Measurements from ENCODE around the gene SLC2A2. TPM values are rescaled to one million over a fixed set of nuclear protein-coding genes. Genes with fewer than 3 reads are reported as not detected.

Gene SLC2A2
- not detected for total RNA-seq
- long read RNA-seq, result 0 reads

DNA sequence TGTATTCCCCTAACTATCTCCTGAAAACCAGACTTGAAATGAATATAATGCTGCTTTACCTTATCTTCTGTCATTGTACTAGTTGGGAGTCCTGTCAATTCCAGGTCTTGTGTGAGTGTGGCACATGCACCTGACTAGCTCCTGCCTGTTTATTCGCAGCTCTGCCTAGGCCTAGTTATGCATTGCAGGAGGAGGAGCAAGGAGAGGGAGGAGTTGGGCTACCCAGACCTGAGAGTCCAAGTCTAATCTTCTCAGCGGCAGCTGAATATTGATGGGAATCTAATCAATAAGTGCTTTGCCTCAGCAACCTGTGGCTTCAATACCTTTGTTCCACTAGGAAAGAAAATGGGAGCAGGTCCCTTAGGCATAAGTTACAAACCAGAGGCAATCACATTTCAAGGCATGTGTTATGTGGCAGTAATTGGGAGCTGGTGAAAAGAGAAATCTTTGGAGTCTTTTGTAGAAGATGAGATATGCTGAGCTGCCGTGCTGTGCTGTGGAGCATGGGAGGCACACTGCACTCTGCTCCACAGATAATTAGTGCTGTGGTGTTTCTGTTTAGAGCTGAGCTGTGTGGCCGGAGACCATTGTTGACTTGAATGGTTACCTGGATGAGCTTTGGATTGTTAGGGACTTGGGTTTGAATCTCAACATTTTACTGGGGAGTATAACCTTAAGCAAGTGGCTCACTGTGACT is at the start of gene SLC2A2:
Gene SLC2A2, minus strand, starts transcription at position 124 of the 697 bp plus-strand sequence. Its CDS starts 50 bp downstream, at position 74.
- intact Hi-C loops (cut with DNase I), result no loop called here
- ATAC-seq (no peak), DNase-seq (ENCODE audit: missing footprints) (no peak)

DNA sequence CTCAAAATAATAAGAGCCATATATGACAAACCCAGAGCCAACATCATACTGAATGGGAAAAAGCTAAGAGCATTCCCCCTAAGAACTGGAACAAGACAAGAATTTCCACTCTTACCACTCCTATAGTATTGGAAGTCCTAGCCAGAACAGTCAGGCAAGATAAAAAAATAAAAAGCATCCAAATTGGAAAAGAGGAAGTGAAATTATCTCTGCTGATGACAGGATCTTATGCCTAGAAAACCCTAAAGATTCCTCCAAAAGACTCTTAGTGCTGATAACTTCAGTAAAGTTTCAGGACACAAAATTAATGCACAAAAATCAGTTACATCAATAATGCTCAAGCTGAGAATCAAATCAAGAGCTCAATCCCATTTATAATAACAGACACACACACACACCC is 45.9 kb upstream of the SLC2A2 start:
- no peak for DNase-seq (ENCODE audit: missing footprints)
- intact Hi-C loops (cut with DNase I), result no loop called here
- no peak for ATAC-seq

DNA sequence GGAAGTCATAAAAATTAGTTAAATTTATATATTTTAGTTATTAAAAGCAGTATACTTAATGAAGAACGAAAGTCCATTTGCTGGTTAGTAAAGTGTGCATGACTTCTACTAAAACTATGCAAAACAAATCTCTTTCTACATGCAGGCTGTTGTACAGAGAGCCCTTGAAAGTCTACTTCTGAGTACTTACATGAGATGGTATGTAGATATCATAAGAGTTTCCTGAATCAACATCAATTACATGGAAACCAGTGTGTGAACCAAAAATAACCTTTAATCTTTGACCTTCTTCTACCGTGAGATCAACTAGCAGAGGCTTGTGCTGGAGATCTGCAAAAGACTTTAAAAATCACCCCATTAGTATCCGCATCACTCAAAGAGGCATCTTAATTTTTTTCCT is 42.1 kb upstream of the SLC2A2 start:
- DNase-seq (ENCODE audit: missing footprints), result no peak
- ATAC-seq, result no peak
- intact Hi-C loops (cut with DNase I), result no loop called here

DNA sequence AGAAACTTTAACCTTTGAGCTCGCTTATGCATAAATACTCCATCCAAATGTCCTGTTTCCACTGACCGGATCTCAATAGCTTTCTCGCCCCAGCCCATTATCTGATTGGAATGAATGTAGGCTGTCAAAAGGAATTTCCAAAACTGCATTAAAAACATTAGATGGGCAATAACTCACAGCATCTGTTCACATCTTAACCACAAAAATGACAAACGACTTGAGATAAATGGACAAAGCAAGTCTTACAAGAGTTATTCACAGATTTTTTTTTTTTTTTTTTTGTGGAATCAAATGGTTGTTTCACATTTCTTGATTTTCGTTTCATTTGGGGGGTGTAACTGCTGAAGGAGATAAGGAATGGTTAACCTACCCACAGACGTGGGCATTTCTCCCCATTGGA is 39.7 kb upstream of the SLC2A2 start:
- no peak for DNase-seq (ENCODE audit: missing footprints)
- intact Hi-C loops (cut with DNase I), result no loop called here
- ATAC-seq, result no peak

DNA sequence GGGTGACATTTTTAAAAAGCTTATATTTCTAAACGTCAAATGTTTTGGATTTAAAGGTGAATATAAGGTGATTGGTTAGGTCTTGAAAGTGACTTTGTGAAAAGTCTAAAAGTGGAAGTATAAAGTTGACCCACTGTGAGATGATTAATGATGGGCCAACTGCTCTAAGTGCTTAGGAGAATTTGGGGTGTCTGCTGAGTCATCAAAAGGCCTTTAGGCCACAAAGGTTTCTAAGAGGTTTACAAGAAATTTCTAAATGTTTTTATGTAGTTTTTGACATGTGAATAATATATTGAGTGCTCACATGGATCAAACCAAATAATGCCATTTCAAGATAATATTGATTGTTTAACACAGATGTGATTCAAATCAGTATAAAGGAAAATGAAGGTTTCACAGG is 39.2 kb upstream of the SLC2A2 start:
- intact Hi-C loops (cut with DNase I), result no loop called here
- no peak for DNase-seq (ENCODE audit: missing footprints)
- no peak for ATAC-seq

DNA sequence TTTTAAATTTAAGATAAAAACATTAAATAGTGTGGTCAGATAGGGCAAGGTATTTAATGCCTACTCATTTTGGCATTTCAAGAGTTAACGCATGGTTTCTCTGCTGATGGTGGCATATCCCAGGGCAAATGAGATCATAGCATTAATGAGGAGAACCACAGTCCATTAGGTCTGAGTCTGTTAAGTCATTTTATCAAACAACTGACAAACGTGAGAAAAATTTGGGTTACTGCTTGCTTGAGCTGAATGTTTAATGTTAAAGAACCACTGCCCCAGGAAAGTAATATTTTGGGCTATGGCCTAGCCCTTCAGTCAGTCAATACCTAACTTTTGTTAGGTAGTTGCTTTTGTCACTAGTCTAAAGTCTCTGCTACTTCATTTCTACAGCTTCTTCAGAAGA is 37.9 kb upstream of the SLC2A2 start:
- ATAC-seq (no peak), DNase-seq (ENCODE audit: missing footprints) (no peak)
- intact Hi-C loops (cut with DNase I), result no loop called here

DNA sequence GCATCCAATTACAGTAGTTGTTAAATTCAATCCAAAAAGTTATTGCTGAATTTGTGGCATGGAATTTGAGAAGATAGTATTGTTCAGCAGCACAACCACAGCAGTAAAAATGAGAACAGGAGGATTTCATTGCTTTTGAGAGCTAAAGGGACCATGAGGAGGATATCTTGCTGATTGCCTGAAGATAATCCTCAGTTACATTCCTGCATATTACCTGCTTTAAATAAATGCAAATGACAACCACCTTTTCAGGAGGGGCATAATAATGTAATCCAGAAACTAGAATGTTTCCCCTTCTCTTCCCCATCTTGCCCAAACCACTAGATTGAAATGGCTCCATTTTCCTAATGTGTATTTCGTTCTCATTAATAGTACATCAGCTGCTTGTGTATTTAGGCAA is 35.2 kb upstream of the SLC2A2 start:
- DNase-seq (ENCODE audit: missing footprints) (no peak), ATAC-seq (no peak)
- intact Hi-C loops (cut with DNase I), result no loop called here

DNA sequence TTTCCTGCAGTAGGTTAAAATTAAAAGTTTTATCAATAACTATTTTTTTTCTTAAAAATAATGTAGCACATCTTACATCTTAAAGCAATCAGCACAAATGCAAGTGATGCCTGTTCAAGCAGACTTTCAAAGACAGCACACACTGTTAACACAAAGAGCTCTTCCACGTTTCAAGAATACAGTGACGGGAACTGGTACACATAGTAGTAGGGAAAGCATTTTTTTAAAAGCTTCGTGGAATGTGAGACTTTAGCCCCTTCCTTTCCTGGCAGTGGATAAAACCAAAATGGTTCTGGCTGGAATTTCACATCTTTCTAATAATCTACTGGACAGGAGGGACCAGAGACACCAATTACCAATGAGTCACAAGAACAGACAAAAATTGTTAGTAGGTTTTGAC is 33.5 kb upstream of the SLC2A2 start:
- intact Hi-C loops (cut with DNase I), result no loop called here
- DNase-seq (ENCODE audit: missing footprints) (no peak), ATAC-seq (no peak)

DNA sequence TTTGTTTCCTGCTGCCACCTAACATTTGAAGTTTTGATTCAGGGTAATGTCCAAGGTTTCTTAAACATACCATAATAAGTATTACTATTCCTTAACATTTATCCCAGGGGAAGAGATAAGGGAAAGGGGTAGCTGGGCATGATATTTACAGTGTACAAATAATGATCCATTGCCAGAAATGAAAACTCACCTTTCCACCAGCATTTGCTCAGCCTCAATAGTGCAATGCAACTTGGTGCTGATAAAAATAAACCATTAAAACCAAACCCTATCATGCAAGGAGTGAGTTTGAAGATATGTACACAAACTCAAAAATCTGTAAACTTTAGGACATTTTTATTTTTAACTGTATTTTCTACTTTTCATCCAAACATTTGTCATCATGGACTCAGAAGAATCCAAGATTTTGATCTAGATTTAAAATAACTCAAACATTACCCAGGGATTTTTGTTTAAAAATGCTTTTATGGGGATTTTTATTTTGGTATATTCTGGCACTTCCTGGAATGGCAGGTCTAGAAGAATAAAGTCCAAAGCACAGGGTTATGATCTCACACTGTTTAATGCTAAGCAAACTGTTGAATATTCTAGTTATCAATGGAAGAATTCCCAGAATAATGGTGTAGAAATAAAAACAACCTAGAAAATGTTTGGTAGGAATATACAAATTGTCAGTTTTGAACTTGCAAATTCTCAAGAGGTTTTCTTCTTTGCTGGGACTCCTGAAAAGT is 32.5 kb upstream of the SLC2A2 start:
- ATAC-seq (no peak), DNase-seq (ENCODE audit: missing footprints) (no peak)
- intact Hi-C loops (cut with DNase I), result no loop called here

DNA sequence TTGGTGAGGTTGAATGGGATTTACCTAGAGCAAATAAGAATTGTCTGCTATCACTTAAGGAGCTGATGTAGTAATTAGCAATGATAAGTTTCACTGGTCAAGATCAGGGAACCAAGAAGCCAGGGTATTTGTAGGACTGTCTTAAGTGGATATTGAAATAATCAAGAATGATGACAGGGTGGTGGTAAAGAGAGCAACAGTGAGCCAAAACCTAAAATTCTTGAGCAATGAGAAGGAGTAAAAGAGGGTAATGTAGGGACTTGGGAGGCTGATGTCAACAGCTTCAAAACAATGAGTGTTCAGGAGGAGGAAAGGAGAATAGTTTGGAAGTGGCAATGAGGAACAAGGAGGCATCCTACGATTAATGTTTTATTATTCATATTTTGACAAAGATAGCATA is 31.5 kb upstream of the SLC2A2 start:
- no peak for DNase-seq (ENCODE audit: missing footprints)
- no peak for ATAC-seq
- intact Hi-C loops (cut with DNase I), result no loop called here

DNA sequence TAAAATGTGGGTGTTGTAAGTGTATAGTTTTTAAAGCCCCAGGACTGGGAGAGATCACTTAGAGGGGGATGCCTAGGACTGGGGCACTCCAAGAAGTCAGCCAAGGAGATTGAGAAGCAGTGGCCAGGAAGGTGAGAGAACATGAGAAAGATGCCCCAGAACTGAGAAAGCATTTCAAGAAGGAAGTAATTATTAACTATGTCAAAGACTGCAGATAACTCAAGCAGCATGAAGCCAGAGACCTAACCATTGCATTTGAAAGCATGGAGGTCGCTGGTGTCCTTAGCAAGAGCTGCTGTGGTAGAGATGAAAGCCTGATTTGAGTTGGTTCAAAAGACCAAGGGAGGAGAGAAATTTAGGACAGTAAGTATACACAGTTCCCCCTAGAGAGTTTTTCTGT is 30.6 kb upstream of the SLC2A2 start:
- intact Hi-C loops (cut with DNase I), result no loop called here
- ATAC-seq (no peak), DNase-seq (ENCODE audit: missing footprints) (no peak)

DNA sequence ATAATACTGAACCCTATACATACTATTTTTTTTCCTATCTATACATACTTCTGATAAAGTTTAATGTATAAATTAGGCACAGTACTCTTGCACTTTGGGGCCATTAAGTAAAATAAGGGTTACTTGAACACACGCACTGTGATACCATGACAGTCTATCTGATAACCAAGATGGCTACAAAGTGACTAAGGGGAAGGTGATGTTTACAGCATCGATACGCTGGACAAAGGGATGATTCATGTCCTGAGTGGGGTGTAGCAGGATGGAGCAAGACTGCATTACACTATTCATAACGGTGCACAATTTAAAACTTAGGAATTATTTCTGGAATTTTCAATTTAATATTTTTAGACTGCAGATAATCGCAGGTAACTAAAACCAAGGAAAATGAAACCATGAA is 30.0 kb upstream of the SLC2A2 start:
- ATAC-seq, result no peak
- intact Hi-C loops (cut with DNase I), result no loop called here
- no peak for DNase-seq (ENCODE audit: missing footprints)

DNA sequence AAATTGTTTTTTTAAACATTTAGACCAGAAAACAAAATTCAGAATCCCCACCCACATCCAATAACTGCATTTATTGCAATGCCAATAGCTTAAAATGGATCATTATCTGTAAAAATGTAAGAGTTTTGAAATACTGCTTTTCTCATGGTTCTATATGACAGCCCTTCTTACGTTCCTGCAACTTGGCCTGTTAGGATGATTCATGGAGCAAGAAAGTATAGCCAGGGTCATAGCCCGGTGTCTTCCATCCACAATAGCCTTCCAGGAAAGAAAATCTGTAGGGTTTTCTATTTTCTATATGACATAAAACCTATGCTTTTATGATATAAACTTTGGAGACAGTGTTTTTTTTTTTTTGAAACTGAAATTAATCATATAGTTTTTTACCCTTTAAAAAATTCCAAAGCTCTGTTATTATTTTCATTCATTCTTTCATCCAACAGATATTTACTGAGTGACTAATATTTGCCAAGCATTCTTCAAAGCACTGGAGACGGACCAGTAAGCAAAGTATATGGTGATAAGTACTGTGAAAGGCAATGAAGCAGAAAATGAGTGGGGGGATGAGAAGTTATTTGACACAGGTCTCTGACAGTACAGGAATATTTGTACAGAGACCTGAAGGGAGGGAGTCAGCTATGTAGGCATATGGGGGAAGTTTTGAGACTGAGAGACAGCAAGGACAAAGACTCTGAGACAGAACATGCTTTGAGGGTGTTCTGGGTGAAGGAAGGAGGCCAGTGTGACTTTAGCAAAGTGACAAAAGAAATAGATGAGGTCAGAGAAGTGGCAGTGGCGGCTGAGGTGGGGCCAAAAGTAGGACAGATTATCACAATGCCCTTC is 29.0 kb upstream of the SLC2A2 start:
- intact Hi-C loops (cut with DNase I), result no loop called here
- ATAC-seq (no peak), DNase-seq (ENCODE audit: missing footprints) (no peak)

DNA sequence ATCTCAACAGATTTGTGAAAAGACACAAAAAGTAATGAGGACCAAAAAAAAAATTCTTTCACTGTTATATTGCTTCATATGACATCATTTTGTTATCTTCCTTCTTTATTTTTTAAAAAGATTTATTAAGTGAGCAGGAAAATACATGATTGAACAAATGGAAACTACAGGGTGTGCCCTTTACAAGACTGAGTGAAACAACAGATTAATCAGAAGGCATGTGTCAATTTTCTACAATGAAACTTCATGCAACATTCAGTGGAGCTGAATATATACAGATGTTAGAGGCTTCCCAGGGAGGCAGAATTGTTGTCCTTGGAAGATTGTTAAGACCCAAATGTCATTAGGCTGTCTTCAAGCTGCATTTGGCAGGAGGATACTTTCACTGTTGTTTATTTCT is 28.4 kb upstream of the SLC2A2 start:
- no peak for DNase-seq (ENCODE audit: missing footprints)
- no peak for ATAC-seq
- intact Hi-C loops (cut with DNase I), result loop anchor here (5.0 kb wide), 1 partner anchor 512 kb away; no protein-coding TSS in a partner anchor

DNA sequence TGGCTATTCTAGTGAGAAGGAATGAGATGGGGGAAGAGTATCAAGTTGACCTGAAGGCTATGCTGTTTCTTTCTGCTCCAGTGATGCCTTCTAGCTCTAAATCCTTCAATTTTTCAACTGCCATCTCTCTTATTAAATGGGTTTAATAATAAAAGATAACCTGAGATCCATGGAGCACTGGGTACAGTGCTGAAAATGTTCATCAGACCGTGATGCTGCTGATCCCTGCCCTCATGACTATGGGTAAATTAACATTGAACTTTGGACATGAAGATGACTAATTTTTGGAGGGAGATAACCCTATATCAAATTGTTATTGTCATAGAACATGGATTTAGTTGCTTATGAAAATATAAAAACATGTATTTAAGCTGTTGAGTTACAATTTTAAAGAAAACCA is 27.7 kb upstream of the SLC2A2 start:
- ATAC-seq, result no peak
- intact Hi-C loops (cut with DNase I), result loop anchor here (5.0 kb wide), 1 partner anchor 513 kb away; no protein-coding TSS in a partner anchor
- no peak for DNase-seq (ENCODE audit: missing footprints)

DNA sequence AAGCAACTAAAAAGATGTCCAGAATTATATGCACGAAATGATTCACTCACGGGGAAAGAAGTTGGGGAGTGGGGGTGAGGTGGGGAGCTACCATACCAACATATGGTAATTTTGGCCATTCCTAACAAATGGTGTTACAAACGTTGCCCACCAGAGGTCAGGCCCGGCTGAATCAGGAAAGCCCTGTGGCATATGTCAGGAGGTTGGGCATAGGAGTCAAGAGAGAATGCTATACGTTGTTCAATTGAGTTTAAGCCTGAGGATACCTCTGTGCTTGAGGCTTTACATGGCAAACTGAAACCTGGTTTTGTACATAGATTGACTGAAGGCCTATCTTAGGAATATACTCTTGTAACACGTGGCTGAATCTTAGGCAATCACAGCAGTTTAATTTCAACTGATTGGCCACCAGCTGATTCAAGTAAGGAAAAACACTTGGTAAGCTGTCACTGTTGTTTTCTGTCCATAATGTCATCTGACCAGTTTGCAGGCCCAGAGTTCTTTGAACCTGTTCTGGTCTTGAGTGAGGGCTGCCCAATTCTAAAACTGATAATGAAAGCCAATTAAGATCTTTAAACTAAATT is 23.4 kb upstream of the SLC2A2 start:
- ATAC-seq (peak; percentile 71), DNase-seq (ENCODE audit: missing footprints) (no peak)

DNA sequence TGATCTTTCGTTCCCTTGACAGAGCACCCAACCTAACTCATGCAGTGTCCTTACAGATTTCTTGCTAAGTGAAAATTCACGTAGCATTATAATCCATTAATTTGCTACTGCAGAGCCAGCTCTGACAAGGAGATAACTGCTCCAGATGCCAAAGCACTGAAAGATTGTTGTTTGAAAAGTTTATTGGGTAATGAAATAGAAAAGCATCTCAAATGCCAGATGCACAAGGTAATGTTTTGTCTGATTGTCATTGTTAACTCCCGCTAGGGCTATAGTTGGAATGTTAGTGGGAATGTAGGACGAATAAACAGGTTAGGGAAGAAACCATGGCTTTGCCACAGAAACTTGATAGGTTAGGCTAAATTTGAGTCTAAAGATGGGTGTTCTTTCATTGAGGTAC is 20.2 kb upstream of the SLC2A2 start:
- ATAC-seq (no peak), DNase-seq (ENCODE audit: missing footprints) (no peak)
- intact Hi-C loops (cut with DNase I), result no loop called here

More for the DNA sequence above, 23.4 kb upstream of the SLC2A2 start:
- intact Hi-C loops (cut with DNase I), result loop anchor here (5.0 kb wide), 1 partner anchor 517 kb away; no protein-coding TSS in a partner anchor

DNA sequence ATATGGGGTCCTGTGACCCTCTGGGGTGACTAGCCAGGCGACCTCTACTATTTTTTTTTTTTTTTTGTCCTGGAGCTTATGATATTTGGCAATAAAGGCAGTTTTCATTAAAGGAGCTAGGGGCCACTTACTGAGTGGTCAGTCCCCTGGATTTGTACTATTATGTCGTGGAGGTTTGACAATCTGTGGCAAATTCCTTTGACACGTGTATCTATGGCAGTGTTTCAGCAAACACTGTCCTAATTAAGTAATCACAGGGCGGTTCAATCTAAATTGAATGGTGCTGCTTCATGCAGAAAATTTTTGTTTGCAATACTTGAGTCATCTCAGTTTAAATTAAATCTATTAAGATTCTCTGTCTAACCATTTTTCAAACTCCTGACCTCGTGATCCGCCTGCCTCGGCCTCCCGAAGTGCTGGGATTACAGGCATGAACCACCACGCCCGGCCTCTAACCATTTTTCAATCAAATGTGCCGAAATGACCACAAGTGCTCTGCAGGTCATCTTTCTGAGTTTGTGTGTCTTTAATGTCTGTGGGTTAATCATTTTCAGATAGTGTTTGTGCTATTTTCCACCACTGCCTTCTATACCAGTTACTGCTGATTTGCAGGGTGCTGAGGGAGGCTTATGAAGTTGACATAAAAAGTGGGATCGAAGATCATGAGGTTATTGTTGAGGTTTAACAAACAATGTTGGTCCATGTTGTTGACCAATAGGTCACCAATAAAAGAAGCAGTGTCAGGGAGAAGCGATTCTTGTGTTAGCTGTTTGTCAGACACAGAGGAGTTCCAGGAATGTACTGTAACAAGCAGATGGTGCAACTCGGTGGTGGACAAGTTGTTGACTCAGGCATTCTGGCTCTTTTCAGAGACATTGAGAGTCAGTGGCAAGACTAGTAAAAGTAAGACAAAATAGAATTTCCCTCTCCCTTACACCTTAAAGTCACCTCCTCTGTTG is 18.6 kb upstream of the SLC2A2 start:
- DNase-seq (ENCODE audit: missing footprints), result no peak
- no peak for ATAC-seq
- intact Hi-C loops (cut with DNase I), result no loop called here
